AG20443 (cell line): ENCODE data around the gene GFER.
"Not testable (repeated sequence)": the region's sequence is repeated elsewhere in the genome, so short reads cannot be mapped to it uniquely, and the experiment has no call there.

Experiments
- DNase-seq: peaks from one replicate; pipeline ENCODE4 v3.0.0; 2012; ENCODE audit warnings: low spot score, mixed read lengths

Gene GFER

GRCh38 chr16:2005646-2006045 lies 21.7 kb downstream of the GFER start:
- DNase-seq, result no peak

DNA sequence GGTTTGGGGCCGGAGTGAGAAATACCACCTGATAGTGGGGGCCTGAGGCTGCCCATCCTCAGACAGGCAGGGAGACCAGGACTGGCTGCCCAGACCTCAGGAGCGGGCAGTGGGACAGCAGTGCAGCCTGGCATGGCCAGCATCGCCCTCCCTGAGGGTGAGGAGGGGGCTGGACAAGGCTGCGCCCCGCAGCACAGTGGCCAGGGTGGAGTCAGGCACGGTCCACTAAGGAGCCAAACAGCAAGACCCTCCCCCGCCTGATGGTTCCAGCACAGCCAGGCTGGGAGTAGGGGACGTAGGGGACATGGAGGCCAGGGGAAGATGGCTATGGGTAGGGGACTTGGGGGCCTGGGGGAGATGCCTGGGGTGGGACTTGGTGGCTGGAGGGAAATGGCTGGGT lies 22.3 kb downstream of the GFER start:
- DNase-seq, result no peak

GRCh38 chr16:2007081-2007836 lies 23.3 kb downstream of the GFER start:
- no peak for DNase-seq

- peak; percentile 86 for DNase-seq
Observed at GRCh38 chr16:2008009-2008526, 24.1 kb downstream of the GFER start.

DNA sequence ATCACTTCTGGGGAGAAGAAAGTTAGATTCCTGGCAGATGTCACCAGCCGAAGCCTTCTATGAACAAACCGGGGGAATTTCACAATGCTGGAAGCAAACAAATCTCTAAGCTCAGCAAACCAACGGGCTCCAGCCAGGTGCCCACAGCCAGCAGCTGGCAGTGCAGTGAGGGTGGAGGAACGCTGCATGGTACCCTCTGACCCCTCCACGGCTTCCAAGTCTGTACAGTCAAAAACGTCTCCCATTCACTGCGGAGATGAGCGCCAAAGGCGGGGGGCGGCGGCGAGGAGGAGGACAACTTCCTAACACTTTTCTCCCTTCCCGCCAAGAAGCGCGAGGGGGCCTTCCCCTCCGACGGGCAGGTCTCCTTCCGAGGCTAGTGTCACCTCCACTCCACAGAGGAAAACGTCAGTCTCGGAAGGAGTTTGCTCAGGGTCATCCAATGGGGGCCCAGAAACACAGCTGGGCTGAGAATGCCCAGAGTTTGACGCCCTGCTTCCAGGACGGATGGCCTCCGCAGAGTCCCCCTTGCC lies 24.7 kb downstream of the GFER start:
- DNase-seq, result peak; percentile 50

- no peak for DNase-seq
Observed at GRCh38 chr16:2009164-2009711, 25.2 kb downstream of the GFER start.

DNA sequence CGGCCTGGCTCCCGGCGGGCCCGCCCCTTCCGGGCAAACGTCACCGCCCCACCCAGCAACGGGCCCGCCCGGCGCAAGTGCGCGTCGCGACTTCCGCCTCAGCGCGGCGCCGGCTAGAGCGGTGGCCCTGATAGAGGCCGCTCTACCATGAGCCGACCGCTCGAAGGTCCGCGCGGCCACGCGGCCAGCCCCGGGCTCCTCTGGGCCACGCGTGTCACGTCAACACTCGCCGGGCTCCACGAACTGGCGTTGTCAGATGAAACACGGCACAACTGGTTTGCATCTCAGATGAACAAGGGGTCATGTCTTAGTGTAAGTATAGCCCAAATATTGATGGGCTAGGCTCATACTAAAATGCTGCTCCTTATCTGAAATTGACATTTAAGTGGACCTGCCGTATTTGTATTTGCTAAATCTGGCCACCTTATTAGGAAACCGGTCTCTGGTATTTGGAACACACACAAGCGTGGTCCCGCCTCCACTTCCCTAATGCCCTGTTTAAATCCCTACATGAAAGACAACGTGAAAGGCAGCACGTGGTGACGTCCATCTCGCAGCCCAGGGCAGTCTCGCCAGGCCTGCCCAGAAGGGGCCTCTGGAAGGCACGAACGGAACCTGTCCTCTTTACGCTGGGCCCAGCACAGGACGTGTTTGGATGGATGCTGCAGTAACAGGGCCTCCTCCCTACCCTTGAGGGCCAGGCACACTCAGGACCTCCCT lies 26.0 kb downstream of the GFER start, which contains the start of gene ZNF598:
Gene ZNF598, minus strand, starts transcription at position 31 of the 720 bp plus-strand sequence.
- DNase-seq, result peak; percentile 96

GRCh38 chr16:2011726-2012125 lies 27.7 kb downstream of the GFER start:
- not testable (repeated sequence) for DNase-seq

DNA sequence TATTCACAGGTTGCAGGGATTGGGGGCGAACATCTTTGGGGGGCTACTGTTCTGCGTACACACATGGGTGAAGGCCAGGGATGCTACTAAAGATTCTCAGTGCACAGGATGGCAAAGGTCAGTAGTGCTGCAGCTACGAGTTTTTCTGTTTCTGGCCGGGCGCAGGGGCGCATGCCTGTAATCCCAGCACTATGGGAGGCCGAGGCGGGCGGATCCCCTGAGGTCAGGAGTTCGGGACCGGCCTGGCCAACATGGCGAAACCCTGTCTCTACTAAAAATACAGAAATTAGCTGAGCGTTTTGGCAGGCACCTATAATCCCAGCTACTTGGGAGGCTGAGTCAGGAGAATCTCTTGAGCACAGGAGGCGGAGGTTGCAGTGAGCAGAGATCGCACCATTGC lies 29.5 kb downstream of the GFER start:
- DNase-seq, result no peak

DNA sequence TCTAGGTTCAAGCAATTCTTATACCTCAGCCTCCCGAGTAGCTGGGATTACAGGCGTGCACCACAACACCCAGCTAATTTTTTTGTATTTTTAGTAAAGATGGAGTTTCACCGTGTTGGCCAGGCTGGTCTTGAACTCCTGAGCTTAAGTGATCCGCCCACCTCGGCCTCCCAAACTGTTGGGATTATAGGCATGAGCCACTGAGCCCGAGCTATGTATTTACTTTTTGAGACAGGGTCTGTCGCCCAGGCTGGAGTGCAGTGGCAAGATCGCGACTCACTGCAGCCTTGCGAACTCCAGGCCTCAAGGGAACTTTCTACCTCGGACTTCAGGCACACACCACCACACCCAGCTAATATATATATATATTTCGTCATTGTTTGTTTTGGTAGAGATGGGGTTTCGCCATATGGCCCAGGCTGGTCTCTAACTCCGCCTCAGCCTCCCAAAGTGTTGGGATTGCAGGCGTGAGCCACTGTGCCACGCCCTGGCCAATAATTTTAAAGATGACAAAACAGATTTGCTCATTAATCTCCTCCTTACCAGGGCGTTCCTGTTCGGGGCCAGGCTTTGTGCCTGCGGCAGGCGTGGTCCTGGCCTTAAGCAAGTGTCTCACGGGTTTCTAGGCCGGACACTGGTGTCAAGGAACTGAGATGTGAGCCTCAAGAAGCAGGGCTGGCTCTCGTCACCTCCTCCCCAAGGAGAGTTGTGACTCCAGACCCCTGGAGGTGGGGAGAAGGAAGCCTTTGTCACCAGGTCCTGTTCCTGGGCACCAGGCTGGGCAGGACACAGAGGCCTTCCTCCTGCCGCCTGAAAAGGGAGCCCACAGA lies 31.3 kb downstream of the GFER start:
- DNase-seq, result no peak

DNA sequence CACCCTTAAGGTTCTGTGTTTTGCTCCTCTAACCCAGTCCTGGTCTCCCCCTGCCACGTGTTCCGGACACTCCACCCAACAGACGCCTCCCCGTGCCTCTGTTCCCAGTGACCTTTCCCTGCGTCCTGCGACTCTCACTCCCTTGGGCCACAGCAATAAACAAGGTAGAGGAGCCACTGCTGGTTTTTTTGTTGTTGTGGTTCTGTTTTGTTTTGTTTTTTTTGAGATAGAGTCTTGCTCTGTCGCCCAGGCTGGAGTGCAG lies 31.9 kb downstream of the GFER start:
- DNase-seq, result no peak

GRCh38 chr16:2016407-2016922 lies 32.5 kb downstream of the GFER start:
- DNase-seq, result no peak

DNA sequence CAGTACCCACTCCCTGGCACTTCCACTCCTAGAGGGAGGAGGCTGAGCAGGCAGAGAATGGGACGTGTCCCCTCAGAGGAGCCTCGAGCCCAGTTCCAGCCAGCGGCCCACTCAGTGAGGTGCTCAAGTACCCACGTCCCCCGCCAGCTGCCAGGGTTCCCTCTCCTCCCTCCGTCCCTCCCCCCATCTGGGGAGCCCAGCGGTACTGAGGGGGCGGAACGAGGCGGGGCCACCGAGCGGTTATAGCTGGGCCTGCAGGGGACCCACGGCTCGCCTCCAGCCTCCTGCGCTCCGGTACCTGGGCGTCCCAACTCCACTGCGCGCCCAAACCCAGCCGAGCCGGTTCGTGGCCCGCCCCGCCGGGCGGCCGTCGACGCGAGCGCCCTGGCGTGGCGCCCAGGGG lies 35.5 kb downstream of the GFER start, which contains the start of gene NPW:
Gene NPW, plus strand, starts transcription at position 268 of the 403 bp plus-strand sequence.
- DNase-seq, result no peak

GRCh38 chr16:2019921-2020831 lies 36.2 kb downstream of the GFER start:
- no peak for DNase-seq

DNA sequence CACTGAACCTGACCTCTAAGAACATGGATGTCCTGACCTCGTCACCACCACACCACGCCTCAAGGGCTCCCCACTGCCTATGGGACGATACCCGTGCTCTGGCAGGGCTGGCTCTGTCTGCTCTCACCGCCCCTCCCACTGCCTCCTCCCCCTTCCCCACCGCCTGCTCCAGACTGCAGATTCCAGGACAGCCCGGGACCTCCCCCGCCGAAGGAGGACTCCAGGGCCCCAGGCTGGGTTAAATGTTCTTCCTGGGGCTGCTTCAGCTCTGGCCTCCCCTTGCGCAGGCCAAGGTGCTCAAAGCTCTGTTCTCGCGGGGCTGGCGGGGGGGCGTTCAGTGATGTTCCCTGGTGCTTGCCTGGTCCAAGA lies 38.7 kb downstream of the GFER start:
- peak; percentile 40 for DNase-seq

DNA sequence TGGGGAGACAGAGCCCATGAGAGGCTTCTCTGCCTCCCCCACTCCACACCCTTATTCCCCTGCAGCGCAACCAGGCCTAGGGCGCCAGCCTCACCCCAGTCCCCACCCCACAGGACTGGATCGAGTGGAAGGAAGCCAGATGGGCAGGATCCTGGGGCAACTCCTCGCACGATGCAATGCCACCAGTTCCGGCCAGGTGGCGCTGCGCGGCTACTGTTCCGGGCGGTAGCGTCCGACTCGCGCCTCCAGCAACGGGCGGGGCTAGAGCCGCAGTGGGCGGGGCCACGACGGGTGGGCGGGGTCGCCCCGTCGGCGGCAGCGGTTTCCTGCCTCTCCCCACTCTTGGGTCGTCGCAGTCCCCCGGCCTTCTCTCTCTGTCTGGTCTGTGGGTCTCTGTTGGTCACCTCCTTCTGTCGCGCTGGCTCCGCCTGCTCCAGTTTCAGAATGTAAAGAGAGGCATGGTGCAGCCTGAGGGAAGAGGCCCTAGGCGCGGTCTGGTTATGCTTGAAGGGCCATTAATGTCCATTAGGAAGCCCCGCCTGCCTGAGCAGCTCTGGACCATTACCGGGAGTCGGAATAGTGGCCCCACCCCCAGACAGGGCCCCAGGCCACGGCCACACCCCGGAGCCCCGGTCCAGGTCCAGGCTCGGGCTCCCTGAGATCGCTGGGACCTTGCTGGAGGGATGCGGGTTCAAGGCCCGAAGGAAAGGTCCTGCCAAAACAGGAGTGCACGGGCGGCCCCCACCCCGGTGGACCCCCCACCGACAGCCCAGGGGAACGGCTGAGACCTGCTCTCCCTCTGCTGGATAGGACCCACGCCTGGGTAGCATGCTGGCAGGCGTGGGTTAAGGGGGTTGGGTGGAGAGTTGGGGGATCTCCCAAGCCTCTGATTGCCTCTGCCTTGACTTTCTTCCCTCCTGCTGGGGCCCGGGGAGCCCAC lies 39.4 kb downstream of the GFER start:
- peak; percentile 95 for DNase-seq

DNA sequence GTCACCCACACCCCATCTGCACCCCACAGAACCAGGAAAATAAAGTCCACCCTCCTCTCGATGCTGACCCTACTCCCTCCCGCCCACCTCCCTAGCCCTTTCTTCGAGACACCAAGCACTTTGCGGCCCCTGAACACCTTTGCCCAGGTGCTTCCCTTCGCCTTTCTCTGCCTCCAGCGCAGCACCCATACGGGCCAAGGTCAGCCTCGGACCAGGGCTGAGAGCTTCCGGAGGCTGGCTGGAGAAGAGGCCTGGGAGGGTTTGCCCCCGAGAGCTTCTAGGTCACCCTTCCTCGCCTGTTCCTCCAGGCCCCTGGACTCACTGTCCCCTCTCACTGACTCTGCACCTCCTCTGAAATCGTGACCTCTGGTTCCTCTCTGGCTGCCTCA lies 40.0 kb downstream of the GFER start:
- DNase-seq, result no peak

GRCh38 chr16:2025251-2025650 lies 41.3 kb downstream of the GFER start:
- no peak for DNase-seq

DNA sequence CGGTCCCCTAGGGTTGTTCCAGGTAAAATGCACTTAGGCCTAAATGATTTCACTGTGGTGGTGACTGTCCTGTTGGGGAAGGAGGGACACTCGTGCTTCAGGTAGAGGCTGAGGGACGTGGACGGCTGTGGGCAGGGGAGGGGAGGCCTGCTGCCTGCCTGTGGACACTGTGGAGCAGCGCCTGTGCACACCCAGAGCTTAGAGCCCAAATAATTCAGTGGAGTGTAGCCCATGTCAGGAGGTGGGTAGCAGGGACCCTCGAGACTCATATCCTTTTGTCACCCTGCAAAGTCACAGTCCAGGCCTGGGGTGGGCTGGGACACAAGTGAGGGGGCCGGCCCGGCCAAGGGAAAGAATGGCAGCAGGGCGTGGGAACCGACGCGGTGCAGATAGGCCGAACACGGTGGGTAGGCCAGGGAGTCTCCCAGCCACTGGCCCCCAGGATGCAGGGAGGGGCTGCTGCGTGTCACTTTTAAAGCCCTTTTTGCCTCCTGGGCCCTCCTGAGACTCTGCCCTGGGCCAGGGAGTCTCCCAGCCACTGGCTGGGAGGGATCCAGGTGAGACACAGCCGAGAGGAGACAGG lies 42.0 kb downstream of the GFER start:
- no peak for DNase-seq
